GM18868 (cell line): ENCODE data around the gene STUM.
A peak's percentile ranks its signal among the peaks of the same experiment; 100 is the strongest.

ENCODE experiments used
- ATAC-seq: cut with Tn5 transposase; IDR thresholded peaks from one replicate; pipeline ENCODE4 v1.9.1; 2021; ENCODE audit warnings: mild to moderate bottlenecking, moderate library complexity; ENCODE audit not compliant: unreplicated experiment

The STUM gene

GRCh38 chr1:226532553-226532952 is 16.0 kb upstream of the STUM start:
- ATAC-seq, result no peak

- no peak for ATAC-seq
Measured at GRCh38 chr1:226533220-226533619, 15.3 kb upstream of the STUM start.

GRCh38 chr1:226534098-226534497 is 14.5 kb upstream of the STUM start:
- no peak for ATAC-seq

- no peak for ATAC-seq
Measured at GRCh38 chr1:226534645-226535044, 13.9 kb upstream of the STUM start.

GRCh38 chr1:226535666-226536065 is 12.9 kb upstream of the STUM start:
- ATAC-seq, result no peak

- no peak for ATAC-seq
Measured at GRCh38 chr1:226541231-226541630, 7.3 kb upstream of the STUM start.

GRCh38 chr1:226541631-226542622 is 6.6 kb upstream of the STUM start:
- ATAC-seq, result no peak

- ATAC-seq, result no peak
Measured at GRCh38 chr1:226542623-226543103, 5.9 kb upstream of the STUM start.

- no peak for ATAC-seq
Measured at GRCh38 chr1:226545836-226546596, 2.5 kb upstream of the STUM start.

- ATAC-seq, result no peak
Measured at GRCh38 chr1:226546926-226547325, 1.6 kb upstream of the STUM start.

GRCh38 chr1:226547754-226548191 is 791 bp upstream of the STUM start:
- ATAC-seq, result peak; percentile 81

GRCh38 chr1:226549094-226549936 is 751 bp downstream of the STUM start:
- peak; percentile 2 for ATAC-seq

- peak; percentile 35 for ATAC-seq
Measured at GRCh38 chr1:226549937-226550671, 1.5 kb downstream of the STUM start.

- ATAC-seq, result no peak
Measured at GRCh38 chr1:226550672-226551041, 2.1 kb downstream of the STUM start.

GRCh38 chr1:226551299-226551698 is 2.7 kb downstream of the STUM start:
- no peak for ATAC-seq

- no peak for ATAC-seq
Measured at GRCh38 chr1:226552061-226552460, 3.5 kb downstream of the STUM start.

- ATAC-seq, result no peak
Measured at GRCh38 chr1:226553266-226553923, 4.8 kb downstream of the STUM start.

GRCh38 chr1:226553924-226554282 is 5.3 kb downstream of the STUM start:
- no peak for ATAC-seq

GRCh38 chr1:226555092-226555491 is 6.5 kb downstream of the STUM start:
- ATAC-seq, result no peak

GRCh38 chr1:226557424-226557823 is 8.9 kb downstream of the STUM start:
- no peak for ATAC-seq
